Measurements from ENCODE around the gene TCF7L1.

DNA sequence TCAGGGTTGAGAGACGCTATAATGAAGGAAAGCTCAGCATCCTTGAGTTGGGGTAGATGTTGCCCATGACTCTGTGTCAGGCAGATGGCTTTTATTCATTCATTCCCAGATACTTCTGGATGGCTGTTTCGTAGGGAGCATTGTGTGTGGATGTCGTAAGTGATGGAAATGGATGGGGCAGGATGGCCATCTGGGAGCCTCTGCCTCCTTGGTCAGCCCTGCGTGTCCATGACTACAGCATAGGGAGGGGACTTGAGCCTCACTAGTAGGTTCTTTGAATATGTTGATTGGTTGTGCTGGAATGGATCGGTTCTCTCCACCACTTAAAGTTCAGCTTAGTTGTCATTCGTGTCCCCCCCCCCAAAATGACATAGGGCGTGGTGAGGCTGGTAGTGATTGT lies 149.7 kb downstream of the TCF7L1 start:
- TF ChIP-seq, protein P1, sequence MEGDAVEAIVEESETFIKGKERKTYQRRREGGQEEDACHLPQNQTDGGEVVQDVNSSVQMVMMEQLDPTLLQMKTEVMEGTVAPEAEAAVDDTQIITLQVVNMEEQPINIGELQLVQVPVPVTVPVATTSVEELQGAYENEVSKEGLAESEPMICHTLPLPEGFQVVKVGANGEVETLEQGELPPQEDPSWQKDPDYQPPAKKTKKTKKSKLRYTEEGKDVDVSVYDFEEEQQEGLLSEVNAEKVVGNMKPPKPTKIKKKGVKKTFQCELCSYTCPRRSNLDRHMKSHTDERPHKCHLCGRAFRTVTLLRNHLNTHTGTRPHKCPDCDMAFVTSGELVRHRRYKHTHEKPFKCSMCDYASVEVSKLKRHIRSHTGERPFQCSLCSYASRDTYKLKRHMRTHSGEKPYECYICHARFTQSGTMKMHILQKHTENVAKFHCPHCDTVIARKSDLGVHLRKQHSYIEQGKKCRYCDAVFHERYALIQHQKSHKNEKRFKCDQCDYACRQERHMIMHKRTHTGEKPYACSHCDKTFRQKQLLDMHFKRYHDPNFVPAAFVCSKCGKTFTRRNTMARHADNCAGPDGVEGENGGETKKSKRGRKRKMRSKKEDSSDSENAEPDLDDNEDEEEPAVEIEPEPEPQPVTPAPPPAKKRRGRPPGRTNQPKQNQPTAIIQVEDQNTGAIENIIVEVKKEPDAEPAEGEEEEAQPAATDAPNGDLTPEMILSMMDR (conservative IDR thresholded peaks at IDR 0.05; ENCODE audit: low read length) = no peak
- no peak for TF ChIP-seq EZH2phosphoT487 (IDR thresholded peaks at IDR 0.05; ENCODE audit: borderline replicate concordance)
